Measurements from ENCODE around the gene KIRREL3.
A peak's percentile ranks its signal among the peaks of the same experiment; 100 is the strongest.

The KIRREL3 gene

DNA sequence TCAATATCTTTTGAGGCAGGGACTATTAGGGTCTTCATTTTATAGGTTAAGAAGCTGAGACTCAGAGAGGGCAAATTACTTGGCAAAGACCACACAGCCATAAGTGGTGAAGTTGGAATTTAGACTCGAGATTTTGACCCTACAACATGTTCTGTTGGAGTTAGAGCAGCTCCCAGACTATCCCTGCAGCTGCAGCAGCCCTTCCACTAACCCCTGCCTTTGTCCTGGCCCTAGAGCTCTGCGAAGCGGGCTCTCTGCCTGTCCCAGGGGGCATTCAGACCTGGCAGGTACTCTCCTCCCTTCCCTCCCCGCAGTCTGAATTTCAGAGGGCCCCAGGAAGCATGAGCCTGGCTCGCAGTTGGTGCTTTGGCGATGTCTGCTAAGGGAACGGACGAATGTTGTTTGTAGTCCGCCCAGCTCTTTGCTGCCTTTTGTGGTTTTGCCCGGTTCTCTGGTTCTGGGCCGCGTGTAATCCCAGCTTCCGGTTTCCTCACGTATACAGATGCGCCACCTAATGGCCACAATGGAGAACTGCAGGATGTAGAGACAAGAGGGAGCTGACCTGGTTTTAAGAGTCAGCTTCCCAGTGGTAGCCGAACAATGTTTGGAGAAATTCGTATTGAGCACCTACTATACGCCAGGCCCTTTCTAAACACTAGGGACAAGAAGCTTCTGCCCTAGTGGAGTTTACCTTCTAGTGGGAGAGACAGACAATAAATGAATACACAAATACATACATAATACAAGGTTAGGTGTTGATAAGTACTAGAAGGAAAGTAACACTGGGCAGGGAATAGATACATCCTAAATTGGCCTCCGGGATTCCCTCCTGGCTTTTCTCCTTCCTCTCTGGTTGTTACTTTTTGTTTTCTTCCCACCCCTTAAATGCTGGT is 519.9 kb downstream of the KIRREL3 start:
- FAIRE-seq: no peak
- TF ChIP-seq, protein P1, sequence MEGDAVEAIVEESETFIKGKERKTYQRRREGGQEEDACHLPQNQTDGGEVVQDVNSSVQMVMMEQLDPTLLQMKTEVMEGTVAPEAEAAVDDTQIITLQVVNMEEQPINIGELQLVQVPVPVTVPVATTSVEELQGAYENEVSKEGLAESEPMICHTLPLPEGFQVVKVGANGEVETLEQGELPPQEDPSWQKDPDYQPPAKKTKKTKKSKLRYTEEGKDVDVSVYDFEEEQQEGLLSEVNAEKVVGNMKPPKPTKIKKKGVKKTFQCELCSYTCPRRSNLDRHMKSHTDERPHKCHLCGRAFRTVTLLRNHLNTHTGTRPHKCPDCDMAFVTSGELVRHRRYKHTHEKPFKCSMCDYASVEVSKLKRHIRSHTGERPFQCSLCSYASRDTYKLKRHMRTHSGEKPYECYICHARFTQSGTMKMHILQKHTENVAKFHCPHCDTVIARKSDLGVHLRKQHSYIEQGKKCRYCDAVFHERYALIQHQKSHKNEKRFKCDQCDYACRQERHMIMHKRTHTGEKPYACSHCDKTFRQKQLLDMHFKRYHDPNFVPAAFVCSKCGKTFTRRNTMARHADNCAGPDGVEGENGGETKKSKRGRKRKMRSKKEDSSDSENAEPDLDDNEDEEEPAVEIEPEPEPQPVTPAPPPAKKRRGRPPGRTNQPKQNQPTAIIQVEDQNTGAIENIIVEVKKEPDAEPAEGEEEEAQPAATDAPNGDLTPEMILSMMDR (IDR thresholded peaks at IDR 0.05; ENCODE audit: insufficient read depth, missing control alignments): peak; percentile 92
- peak; percentile 75 for DNase-seq (ENCODE audit: insufficient read length, low spot score)

DNA sequence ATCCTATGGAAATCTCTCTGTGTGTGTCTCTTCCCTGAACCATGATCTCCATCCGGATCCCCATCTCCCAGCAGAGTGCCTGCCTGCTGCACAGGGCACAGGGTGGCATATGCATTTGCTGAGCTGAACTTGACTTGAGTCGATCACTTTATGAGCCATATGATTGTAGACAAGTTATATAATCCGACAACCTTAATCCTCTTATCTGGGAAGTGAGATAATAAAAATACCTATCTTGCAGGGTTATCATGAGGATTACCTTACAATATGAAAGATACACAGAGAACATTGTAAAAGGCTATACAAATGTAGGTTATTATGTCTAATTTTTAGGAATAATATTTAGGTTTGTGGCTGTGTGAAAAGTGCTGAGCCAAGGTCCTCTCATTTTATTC is 520.6 kb downstream of the KIRREL3 start:
- DNase-seq (ENCODE audit: insufficient read length, low spot score) (no peak), FAIRE-seq (no peak)
- TF ChIP-seq, protein P1 (IDR thresholded peaks at IDR 0.05; ENCODE audit: insufficient read depth, missing control alignments): no peak

DNA sequence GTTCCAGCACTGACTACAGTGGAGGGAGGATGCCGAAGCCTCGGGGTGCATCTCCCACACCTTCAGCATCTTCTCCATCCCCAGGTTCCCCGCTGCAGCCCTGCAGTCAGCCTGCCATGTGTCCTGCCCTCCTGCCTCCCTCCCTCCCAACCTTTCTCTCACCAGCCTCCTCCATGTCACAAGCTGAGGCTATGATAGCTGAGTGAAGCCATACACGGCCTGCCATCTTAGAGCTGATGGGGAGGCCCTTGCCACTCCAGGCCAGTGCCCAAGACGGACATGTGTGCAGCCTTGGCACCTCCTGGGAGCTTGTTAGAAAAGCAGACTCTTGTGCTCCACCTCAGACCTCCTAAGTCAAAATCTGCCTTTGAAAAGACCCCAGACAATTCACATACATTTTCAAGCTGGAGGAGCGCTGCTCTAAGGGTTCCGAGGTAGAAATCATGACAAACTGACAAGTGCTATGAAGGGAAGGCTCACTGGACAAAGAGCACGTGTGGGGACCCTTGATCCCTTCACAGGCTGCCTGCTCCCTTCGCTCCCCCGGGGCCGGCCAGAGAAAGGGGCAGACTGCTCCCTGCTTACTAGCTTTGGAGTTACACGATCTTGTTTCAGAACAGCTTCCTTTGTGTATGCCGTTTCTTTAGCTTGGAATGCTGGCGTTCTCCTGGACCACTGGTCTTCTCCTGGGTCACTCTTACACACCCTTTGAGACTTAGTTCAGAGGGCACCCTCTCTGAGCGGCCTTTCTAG is 521.2 kb downstream of the KIRREL3 start:
- TF ChIP-seq, protein P1 (IDR thresholded peaks at IDR 0.05; ENCODE audit: insufficient read depth, missing control alignments): no peak
- DNase-seq (ENCODE audit: insufficient read length, low spot score) (no peak), FAIRE-seq (no peak)

DNA sequence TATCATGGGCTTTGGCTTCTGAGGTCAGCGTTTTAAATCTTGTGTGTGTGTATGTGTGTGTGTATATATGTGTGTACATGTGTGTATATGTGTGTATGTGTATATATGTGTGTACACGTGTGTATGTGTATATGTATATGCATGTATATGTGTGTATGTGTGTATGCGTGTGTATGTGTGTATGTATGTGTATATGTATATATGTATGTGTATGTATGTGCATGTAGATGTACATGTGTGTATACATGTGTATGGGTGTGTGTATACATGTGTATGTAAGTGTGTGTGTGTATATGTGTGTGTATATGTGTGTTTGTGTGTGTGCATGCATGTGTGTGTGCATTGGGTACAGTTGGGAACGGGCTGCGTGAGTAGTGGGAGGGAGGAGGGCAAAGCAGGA is 522.1 kb downstream of the KIRREL3 start:
- FAIRE-seq: no peak
- TF ChIP-seq, protein P1 (IDR thresholded peaks at IDR 0.05; ENCODE audit: insufficient read depth, missing control alignments): no peak
- no peak for DNase-seq (ENCODE audit: insufficient read length, low spot score)

DNA sequence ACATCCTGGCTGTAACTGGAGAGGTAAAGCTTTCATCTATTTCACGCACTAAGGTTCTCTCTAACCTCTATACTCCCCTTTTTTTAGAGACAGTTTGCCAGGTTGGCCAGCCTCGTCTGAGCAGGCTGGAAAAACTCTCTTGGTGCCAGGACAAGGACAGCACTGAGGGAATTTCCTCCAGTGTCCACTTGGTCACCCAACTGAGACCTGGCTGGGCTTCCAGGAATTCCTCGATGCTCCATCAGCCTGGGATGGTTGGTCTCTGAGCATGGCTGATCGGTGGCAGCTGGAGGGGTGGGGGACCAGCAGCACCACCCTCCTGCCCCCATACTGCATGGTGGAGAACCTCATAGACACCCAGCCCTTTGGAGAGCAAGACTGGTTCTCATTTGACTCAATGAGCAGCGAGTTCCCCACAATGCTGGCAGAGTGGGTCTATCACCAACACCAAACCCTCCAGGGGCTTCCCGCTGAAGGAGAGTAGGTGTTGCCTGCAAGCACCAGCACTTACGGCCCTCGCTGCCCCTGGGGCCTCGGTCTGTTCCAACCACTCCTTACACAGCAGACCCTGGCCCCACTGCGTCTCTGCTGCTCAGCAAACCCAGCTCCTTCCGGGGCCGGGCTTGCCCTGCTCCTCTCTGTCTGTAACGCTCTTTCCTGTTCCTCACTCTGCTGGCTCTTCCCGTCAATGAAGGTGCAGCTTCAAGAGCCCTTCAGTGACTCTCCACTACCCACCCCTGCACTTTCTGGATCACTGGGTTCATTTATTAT is 522.9 kb downstream of the KIRREL3 start:
- no peak for DNase-seq (ENCODE audit: insufficient read length, low spot score)
- FAIRE-seq: no peak
- TF ChIP-seq, protein P1 (IDR thresholded peaks at IDR 0.05; ENCODE audit: insufficient read depth, missing control alignments): no peak

DNA sequence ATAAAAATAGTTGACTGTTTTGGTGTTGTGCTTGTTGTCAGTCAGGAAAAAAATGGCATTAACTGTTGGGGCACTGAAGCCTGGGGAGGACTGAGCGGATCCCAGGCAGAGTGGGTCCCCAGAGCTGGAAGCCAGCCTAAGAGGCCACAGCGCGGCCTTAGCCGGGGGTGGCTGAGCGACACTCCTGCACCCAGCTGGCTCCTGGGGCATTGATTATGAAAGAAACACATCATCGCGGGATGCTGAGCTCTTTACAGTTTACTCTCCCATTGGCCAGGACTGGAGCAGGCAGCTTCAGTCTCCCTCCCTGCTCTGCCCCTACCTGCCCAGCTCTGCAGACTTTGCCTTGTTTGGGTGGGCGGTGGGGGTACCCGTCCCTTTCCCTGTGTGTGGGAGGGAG is 523.6 kb downstream of the KIRREL3 start:
- DNase-seq (ENCODE audit: insufficient read length, low spot score): no peak
- TF ChIP-seq, protein P1 (IDR thresholded peaks at IDR 0.05; ENCODE audit: insufficient read depth, missing control alignments): no peak
- FAIRE-seq: no peak

Data from D721Med (cell line).